Activated T-helper 2 cell treated with anti-CD3 and anti-CD28 coated beads, Interferon-gamma antibody, Interleukin-2, Interleukin-4, amounts not matched to agents 10 μg/mL and 5 μg/mL and 100 μg/mL, durations not matched to agents 14 hours and 24 hours and 36 hours (primary cell): ENCODE results near the gene TLCD3B. TPM values are rescaled to one million over a fixed set of nuclear protein-coding genes. Genes with fewer than 3 reads are reported as not detected.
"Not testable (repeated sequence)": the region's sequence is repeated elsewhere in the genome, so short reads cannot be mapped to it uniquely, and the experiment has no call there.

Source experiments
- DNase-seq: peaks from one replicate; pipeline ENCODE4 v3.0.0; 2021; ENCODE audit warnings: low spot score
- H3K27ac Mint-ChIP-seq: one replicate; pipeline ENCODE4 v1.8.0; 2021; ENCODE audit warnings: mixed read lengths
- H3K27me3 Mint-ChIP-seq: one replicate; pipeline ENCODE4 v1.8.0; 2021; ENCODE audit warnings: low read depth, mixed read lengths
- H3K36me3 Mint-ChIP-seq: one replicate; pipeline ENCODE4 v1.8.0; 2021; ENCODE audit warnings: low read depth, mixed read lengths
- H3K4me1 Mint-ChIP-seq: one replicate; pipeline ENCODE4 v1.8.0; 2021; ENCODE audit warnings: low read depth, mixed read lengths
- H3K4me3 Mint-ChIP-seq: one replicate; pipeline ENCODE4 v1.8.0; 2021; ENCODE audit warnings: low read depth, mild to moderate bottlenecking, moderate library complexity, mixed read lengths
- H3K9me3 Mint-ChIP-seq: one replicate; pipeline ENCODE4 v1.8.0; 2021; ENCODE audit warnings: mixed read lengths
- intact Hi-C: fragments of 100-400 bp; cut with micrococcal nuclease; formaldehyde crosslinking; loops from one replicate; pipeline ENCODE4 v1.15.1; 2023
- total RNA-seq: library from RNA; stranded (reverse); gene quantifications from 2 replicates; pipeline ENCODE4 v1.2.3, GENCODE V29; 2022

TLCD3B gene
- total RNA-seq, 1 donor from 2014 or later, result 2.6 TPM

GRCh38 chr16:30016555-30017276 is 14.4 kb downstream of the TLCD3B start:
- H3K9me3 Mint-ChIP-seq, result no peaks in the 10 kb centered on the region
- H3K4me3 Mint-ChIP-seq, result no peak overlapping the region
- intact Hi-C loops, result no loop called here
- H3K4me1 Mint-ChIP-seq, result peaks cover 10% of the 10 kb centered on the region
- no peak overlapping the region for H3K27ac Mint-ChIP-seq
- peaks cover 26% of the 10 kb centered on the region for H3K27me3 Mint-ChIP-seq
- no peaks in the 10 kb centered on the region for H3K36me3 Mint-ChIP-seq
- DNase-seq, result no peak

- intact Hi-C loops, H3K4me3 Mint-ChIP-seq, H3K9me3 Mint-ChIP-seq, H3K36me3 Mint-ChIP-seq, H3K4me1 Mint-ChIP-seq, DNase-seq, H3K27ac Mint-ChIP-seq: not testable (repeated sequence)
- peaks cover 22% of the 10 kb centered on the region for H3K27me3 Mint-ChIP-seq
Observed at GRCh38 chr16:30015450-30015849, 15.6 kb downstream of the TLCD3B start.

- intact Hi-C loops, H3K4me1 Mint-ChIP-seq, DNase-seq, H3K36me3 Mint-ChIP-seq, H3K4me3 Mint-ChIP-seq, H3K9me3 Mint-ChIP-seq, H3K27ac Mint-ChIP-seq: not testable (repeated sequence)
- H3K27me3 Mint-ChIP-seq, result peaks cover 24% of the 10 kb centered on the region
Observed at GRCh38 chr16:30012598-30012997, 18.5 kb downstream of the TLCD3B start.

GRCh38 chr16:30011714-30012504 is 19.2 kb downstream of the TLCD3B start:
- peak overlapping the region; percentile 78 for H3K4me3 Mint-ChIP-seq
- no peaks in the 10 kb centered on the region for H3K9me3 Mint-ChIP-seq
- H3K4me1 Mint-ChIP-seq, result peaks cover 3% of the 10 kb centered on the region
- intact Hi-C loops, result no loop called here
- no peak for DNase-seq
- H3K27ac Mint-ChIP-seq, result peak overlapping the region; percentile 36
- peaks cover 24% of the 10 kb centered on the region for H3K27me3 Mint-ChIP-seq
- H3K36me3 Mint-ChIP-seq, result no peaks in the 10 kb centered on the region

- no peak within 1 kb of the TSS for H3K27ac Mint-ChIP-seq
- no peaks in the 10 kb centered on the region for H3K9me3 Mint-ChIP-seq
- H3K4me3 Mint-ChIP-seq, result peak within 1 kb of the TSS; percentile 78
- DNase-seq, result no peak
- peaks cover 3% of the 10 kb centered on the region for H3K4me1 Mint-ChIP-seq
- H3K36me3 Mint-ChIP-seq, result no peaks in the 10 kb centered on the region
- H3K27me3 Mint-ChIP-seq, result peaks cover 22% of the 10 kb centered on the region
- intact Hi-C loops, result no loop called here
Observed at GRCh38 chr16:30010844-30011713, 20.0 kb downstream of the TLCD3B start, which contains the start of gene DOC2A. Gene DOC2A, minus strand, starts transcription at chr16:30011027. Its CDS starts 805 bp downstream, at chr16:30010222.

- no peak for DNase-seq
- no peaks in the 10 kb centered on the region for H3K9me3 Mint-ChIP-seq
- intact Hi-C loops, result no loop called here
- peak overlapping the region; percentile 60 for H3K4me3 Mint-ChIP-seq
- no peak overlapping the region for H3K27ac Mint-ChIP-seq
- H3K36me3 Mint-ChIP-seq, result no peaks in the 10 kb centered on the region
- peaks cover 21% of the 10 kb centered on the region for H3K27me3 Mint-ChIP-seq
- H3K4me1 Mint-ChIP-seq, result peaks cover 3% of the 10 kb centered on the region
Observed at GRCh38 chr16:30009990-30010843, 20.9 kb downstream of the TLCD3B start.

GRCh38 chr16:30009085-30009862 is 21.8 kb downstream of the TLCD3B start:
- peaks cover 3% of the 10 kb centered on the region for H3K4me1 Mint-ChIP-seq
- intact Hi-C loops, result no loop called here

GRCh38 chr16:30007378-30007895 is 23.6 kb downstream of the TLCD3B start:
- Mint-ChIP-seq H3K27ac (no peak overlapping the region), H3K36me3 (peaks cover 9% of the 10 kb centered on the region), H3K9me3 (no peaks in the 10 kb centered on the region), H3K4me3 (no peak overlapping the region), H3K27me3 (peaks cover 18% of the 10 kb centered on the region), H3K4me1 (peaks cover 3% of the 10 kb centered on the region)
- no peak for DNase-seq
- intact Hi-C loops, result no loop called here

More at GRCh38 chr16:30009085-30009862, 21.8 kb downstream of the TLCD3B start:
- peaks cover 21% of the 10 kb centered on the region for H3K27me3 Mint-ChIP-seq
- H3K4me3 Mint-ChIP-seq, result peak overlapping the region; percentile 39
- DNase-seq, result no peak
- H3K36me3 Mint-ChIP-seq, result no peaks in the 10 kb centered on the region
- H3K9me3 Mint-ChIP-seq, result no peaks in the 10 kb centered on the region
- H3K27ac Mint-ChIP-seq, result no peak overlapping the region

- Mint-ChIP-seq H3K4me3 (no peak overlapping the region), H3K9me3 (no peaks in the 10 kb centered on the region), H3K4me1 (no peaks in the 10 kb centered on the region), H3K27ac (no peak overlapping the region), H3K36me3 (peaks cover 16% of the 10 kb centered on the region), H3K27me3 (peaks cover 13% of the 10 kb centered on the region)
- DNase-seq, result no peak
- intact Hi-C loops, result no loop called here
Observed at GRCh38 chr16:30006659-30007377, 24.3 kb downstream of the TLCD3B start.

- H3K36me3 Mint-ChIP-seq, result peaks cover 20% of the 10 kb centered on the region
- no peak for DNase-seq
- no peak overlapping the region for H3K27ac Mint-ChIP-seq
Observed at GRCh38 chr16:30006095-30006473, 25.0 kb downstream of the TLCD3B start.

More at GRCh38 chr16:30006095-30006473, 25.0 kb downstream of the TLCD3B start:
- no peak overlapping the region for H3K4me3 Mint-ChIP-seq
- H3K4me1 Mint-ChIP-seq, result no peaks in the 10 kb centered on the region
- H3K9me3 Mint-ChIP-seq, result no peaks in the 10 kb centered on the region
- intact Hi-C loops, result no loop called here
- H3K27me3 Mint-ChIP-seq, result peaks cover 13% of the 10 kb centered on the region
